ENCODE measurements around the gene CLASP1. TPM values are rescaled to one million over a fixed set of nuclear protein-coding genes. Genes with fewer than 3 reads are reported as not detected.
"Not testable (repeated sequence)": the region's sequence is repeated elsewhere in the genome, so short reads cannot be mapped to it uniquely, and the experiment has no call there.

CLASP1 gene
- total RNA-seq, 2 experiments from 2014 or later, result 33.8 to 72.4 TPM

DNA sequence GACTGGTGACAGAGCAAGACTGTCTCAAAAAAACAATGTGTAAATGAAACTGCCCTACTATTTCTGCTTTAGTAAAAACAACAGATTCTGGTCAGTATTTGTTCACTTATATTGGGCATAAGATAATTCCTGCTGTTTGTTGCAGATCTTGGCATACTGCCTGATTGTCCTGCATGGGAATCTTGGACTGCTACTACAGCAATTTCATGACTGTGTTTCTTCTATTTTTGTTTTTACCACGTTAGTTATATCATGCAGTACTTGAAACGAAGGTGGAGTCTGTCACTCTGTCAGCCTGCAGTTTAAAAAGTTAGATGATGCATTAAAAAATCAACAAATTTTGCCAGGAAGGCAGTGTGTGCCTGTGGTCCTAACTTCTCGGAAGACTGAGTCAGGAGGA, 14.2 kb upstream of the CLASP1 start:
- no peaks in the 10 kb centered on the region for H3K36me3 ChIP-seq (ENCODE audit: insufficient read depth, low read length)
- no peak overlapping the region for H3K4me2 ChIP-seq (ENCODE audit: low read length)
- H4K20me1 ChIP-seq (ENCODE audit: insufficient read depth, low read length), result no peaks in the 10 kb centered on the region
- no peak overlapping the region for H3K27ac ChIP-seq (ENCODE audit: low read depth, low read length, poor library complexity, severe bottlenecking)
- no TSS peak for BruUV-seq (replicated peaks)
- no peaks in the 10 kb centered on the region for H3K9me3 ChIP-seq (ENCODE audit: low read length)
- H3K4me1 ChIP-seq (ENCODE audit: insufficient read depth, low read length, poor library complexity, severe bottlenecking), result no peaks in the 10 kb centered on the region
- H3K79me2 ChIP-seq (ENCODE audit: insufficient read depth, low read depth, low read length), result no peaks in the 10 kb centered on the region
- no peak for DNase-seq (ENCODE audit: low spot score)
- TF ChIP-seq, protein P1, sequence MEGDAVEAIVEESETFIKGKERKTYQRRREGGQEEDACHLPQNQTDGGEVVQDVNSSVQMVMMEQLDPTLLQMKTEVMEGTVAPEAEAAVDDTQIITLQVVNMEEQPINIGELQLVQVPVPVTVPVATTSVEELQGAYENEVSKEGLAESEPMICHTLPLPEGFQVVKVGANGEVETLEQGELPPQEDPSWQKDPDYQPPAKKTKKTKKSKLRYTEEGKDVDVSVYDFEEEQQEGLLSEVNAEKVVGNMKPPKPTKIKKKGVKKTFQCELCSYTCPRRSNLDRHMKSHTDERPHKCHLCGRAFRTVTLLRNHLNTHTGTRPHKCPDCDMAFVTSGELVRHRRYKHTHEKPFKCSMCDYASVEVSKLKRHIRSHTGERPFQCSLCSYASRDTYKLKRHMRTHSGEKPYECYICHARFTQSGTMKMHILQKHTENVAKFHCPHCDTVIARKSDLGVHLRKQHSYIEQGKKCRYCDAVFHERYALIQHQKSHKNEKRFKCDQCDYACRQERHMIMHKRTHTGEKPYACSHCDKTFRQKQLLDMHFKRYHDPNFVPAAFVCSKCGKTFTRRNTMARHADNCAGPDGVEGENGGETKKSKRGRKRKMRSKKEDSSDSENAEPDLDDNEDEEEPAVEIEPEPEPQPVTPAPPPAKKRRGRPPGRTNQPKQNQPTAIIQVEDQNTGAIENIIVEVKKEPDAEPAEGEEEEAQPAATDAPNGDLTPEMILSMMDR (conservative IDR thresholded peaks at IDR 0.05; ENCODE audit: low read length), result no peak
- TF ChIP-seq EZH2phosphoT487 (IDR thresholded peaks at IDR 0.05; ENCODE audit: borderline replicate concordance, low read depth, low read length), result no peak
- ChIA-PET POLR2A (interaction anchor here (1.0 kb wide), 1 partner anchor 14 kb away, joined by 3 read pairs; no protein-coding TSS in a partner anchor), CTCF (ENCODE audit: unreplicated experiment) (no interaction called here)
- intact Hi-C loops (cut with micrococcal nuclease; ENCODE audit: unreplicated experiment), result no loop called here
- H3K4me3 ChIP-seq (ENCODE audit: low read depth, low read length, poor library complexity, severe bottlenecking), result no peak overlapping the region
- H2AFZ ChIP-seq (ENCODE audit: low read length), result no peak overlapping the region
- H3K9me2 ChIP-seq (ENCODE audit: insufficient read depth, low read length), result no peaks in the 10 kb centered on the region

DNA sequence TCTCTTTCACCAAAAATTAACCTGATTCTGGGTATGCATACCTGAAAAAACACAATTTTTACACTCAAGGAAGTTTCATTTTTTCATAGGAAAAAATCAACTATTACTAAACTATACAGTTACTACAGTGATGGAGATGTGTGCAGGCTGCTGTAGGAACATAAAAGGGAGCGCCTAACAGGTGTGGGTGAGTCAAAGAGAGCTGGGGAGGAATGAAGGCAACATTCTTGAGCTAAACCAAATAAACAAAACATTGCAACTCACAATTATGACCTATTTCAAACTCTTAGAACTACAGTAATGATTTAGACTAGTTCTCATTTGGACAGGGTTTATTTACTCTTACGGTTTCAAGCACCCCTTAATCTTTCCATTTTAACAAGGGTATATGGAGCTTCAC, 13.4 kb upstream of the CLASP1 start:
- no peaks in the 10 kb centered on the region for H3K9me2 ChIP-seq (ENCODE audit: insufficient read depth, low read length)
- CTCF ChIA-PET (ENCODE audit: unreplicated experiment), result no interaction called here
- POLR2A ChIA-PET, result no interaction called here
- TF ChIP-seq, protein P1 (conservative IDR thresholded peaks at IDR 0.05; ENCODE audit: low read length), result no peak
- no peak for TF ChIP-seq EZH2phosphoT487 (IDR thresholded peaks at IDR 0.05; ENCODE audit: borderline replicate concordance, low read depth, low read length)
- intact Hi-C loops (cut with micrococcal nuclease; ENCODE audit: unreplicated experiment), result no loop called here
- H3K9me3 ChIP-seq (ENCODE audit: low read length), result no peaks in the 10 kb centered on the region
- H3K4me1 ChIP-seq (ENCODE audit: insufficient read depth, low read length, poor library complexity, severe bottlenecking), result no peaks in the 10 kb centered on the region
- no peak overlapping the region for H3K27ac ChIP-seq (ENCODE audit: low read depth, low read length, poor library complexity, severe bottlenecking)
- no peaks in the 10 kb centered on the region for H3K36me3 ChIP-seq (ENCODE audit: insufficient read depth, low read length)
- DNase-seq (ENCODE audit: low spot score), result no peak
- H4K20me1 ChIP-seq (ENCODE audit: insufficient read depth, low read length), result no peaks in the 10 kb centered on the region
- no peak overlapping the region for H3K4me2 ChIP-seq (ENCODE audit: low read length)
- no peak overlapping the region for H2AFZ ChIP-seq (ENCODE audit: low read length)
- no peak overlapping the region for H3K4me3 ChIP-seq (ENCODE audit: low read depth, low read length, poor library complexity, severe bottlenecking)
- BruUV-seq (replicated peaks), result no TSS peak
- H3K79me2 ChIP-seq (ENCODE audit: insufficient read depth, low read depth, low read length), result no peaks in the 10 kb centered on the region

DNA sequence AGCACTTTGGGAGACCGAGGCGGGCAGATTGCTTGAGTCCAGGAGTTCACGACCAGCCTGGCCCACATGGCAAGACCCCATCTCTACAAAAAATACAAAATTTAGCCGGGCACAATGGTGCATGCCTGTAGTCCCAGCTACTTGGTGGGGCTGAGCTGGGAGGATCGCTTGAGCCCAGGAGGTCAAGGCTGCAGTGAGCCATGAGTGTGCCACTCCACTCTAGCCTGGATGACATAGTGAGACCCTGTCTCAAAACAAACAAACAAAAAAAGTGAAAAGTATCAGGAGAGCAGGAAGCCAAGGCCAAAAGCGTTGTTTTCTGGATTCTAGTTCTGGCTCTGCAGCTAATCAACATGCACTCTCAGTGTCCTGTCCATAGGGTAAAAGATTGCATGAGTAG, 10.7 kb upstream of the CLASP1 start:
- H3K4me3 ChIP-seq (ENCODE audit: low read depth, low read length, poor library complexity, severe bottlenecking), result no peak overlapping the region
- TF ChIP-seq, protein P1 (conservative IDR thresholded peaks at IDR 0.05; ENCODE audit: low read length), result no peak
- TF ChIP-seq EZH2phosphoT487 (IDR thresholded peaks at IDR 0.05; ENCODE audit: borderline replicate concordance, low read depth, low read length), result no peak
- ChIA-PET POLR2A (interaction anchor here (0.6 to 1.1 kb wide), 2 partner anchors 9 to 129 kb away, joined by 3 read pairs; partner anchors contain the start of gene RNU4ATAC), CTCF (ENCODE audit: unreplicated experiment) (no interaction called here)
- DNase-seq (ENCODE audit: low spot score), result no peak
- H3K4me1 ChIP-seq (ENCODE audit: insufficient read depth, low read length, poor library complexity, severe bottlenecking), result no peaks in the 10 kb centered on the region
- no TSS peak for BruUV-seq (replicated peaks)
- H3K4me2 ChIP-seq (ENCODE audit: low read length), result no peak overlapping the region
- no peaks in the 10 kb centered on the region for H3K36me3 ChIP-seq (ENCODE audit: insufficient read depth, low read length)
- no peaks in the 10 kb centered on the region for H4K20me1 ChIP-seq (ENCODE audit: insufficient read depth, low read length)
- no peaks in the 10 kb centered on the region for H3K9me3 ChIP-seq (ENCODE audit: low read length)
- intact Hi-C loops (cut with micrococcal nuclease; ENCODE audit: unreplicated experiment), result no loop called here
- H2AFZ ChIP-seq (ENCODE audit: low read length), result no peak overlapping the region
- H3K9me2 ChIP-seq (ENCODE audit: insufficient read depth, low read length), result no peaks in the 10 kb centered on the region
- H3K27ac ChIP-seq (ENCODE audit: low read depth, low read length, poor library complexity, severe bottlenecking), result no peak overlapping the region
- no peaks in the 10 kb centered on the region for H3K79me2 ChIP-seq (ENCODE audit: insufficient read depth, low read depth, low read length)

DNA sequence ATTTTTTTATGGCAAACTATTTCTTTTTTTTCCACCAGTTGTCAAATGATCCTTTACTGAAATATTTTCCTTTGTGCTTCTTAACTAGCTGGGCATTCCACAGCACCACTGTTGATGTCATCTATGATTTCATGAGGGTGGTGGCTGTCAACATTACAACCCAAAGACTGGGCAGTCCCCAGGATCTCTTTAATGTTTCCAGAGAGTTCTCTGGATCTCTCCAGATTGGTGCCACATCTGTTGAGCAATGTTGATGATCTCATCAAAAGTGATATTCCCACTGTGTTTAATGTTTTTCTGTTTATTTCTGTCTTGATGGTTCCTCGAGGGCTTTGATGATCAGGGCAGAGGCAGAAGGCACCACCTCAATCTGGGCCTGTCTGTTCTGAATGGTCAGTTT, 9.1 kb upstream of the CLASP1 start:
- H2AFZ ChIP-seq (ENCODE audit: low read length); H3K4me3 ChIP-seq (ENCODE audit: low read depth, low read length, poor library complexity, severe bottlenecking); H3K9me3 ChIP-seq (ENCODE audit: low read length); CTCF ChIA-PET (ENCODE audit: unreplicated experiment); H3K9me2 ChIP-seq (ENCODE audit: insufficient read depth, low read length); H3K27ac ChIP-seq (ENCODE audit: low read depth, low read length, poor library complexity, severe bottlenecking); H3K4me1 ChIP-seq (ENCODE audit: insufficient read depth, low read length, poor library complexity, severe bottlenecking); BruUV-seq (replicated peaks); H4K20me1 ChIP-seq (ENCODE audit: insufficient read depth, low read length); H3K36me3 ChIP-seq (ENCODE audit: insufficient read depth, low read length); DNase-seq (ENCODE audit: low spot score); intact Hi-C loops (cut with micrococcal nuclease; ENCODE audit: unreplicated experiment); H3K79me2 ChIP-seq (ENCODE audit: insufficient read depth, low read depth, low read length); H3K4me2 ChIP-seq (ENCODE audit: low read length): not testable (repeated sequence)
- POLR2A ChIA-PET, result interaction anchor here (0.6 to 1.4 kb wide), 3 partner anchors 9 to 129 kb away, joined by 3 to 4 read pairs (median 4); partner anchors contain the start of gene CLASP1
